ENCODE data around the gene EPHB4.

DNA sequence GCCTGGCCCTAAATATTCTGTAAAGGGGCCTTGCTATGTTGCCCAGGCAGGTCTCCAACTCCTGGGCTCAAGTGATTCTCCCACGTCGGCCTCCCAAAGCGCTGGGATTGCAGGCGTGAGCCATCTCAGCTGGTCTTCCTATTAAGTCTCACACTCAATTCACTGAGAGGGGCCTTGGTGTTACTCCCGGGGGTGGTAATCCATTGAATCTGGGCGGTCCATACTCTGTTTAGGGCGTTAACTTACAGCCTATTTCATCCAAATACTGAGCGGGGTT, 46.9 kb upstream of the EPHB4 start:
- no peak for TF ChIP-seq EZH2phosphoT487 (IDR thresholded peaks at IDR 0.05; ENCODE audit: borderline replicate concordance)
- no peak for TF ChIP-seq CTCF (conservative IDR thresholded peaks at IDR 0.05; ENCODE audit: low read length)

All from Loucy (cell line).